ENCODE data around the gene FARS2. TPM values are rescaled to one million over a fixed set of nuclear protein-coding genes. Genes with fewer than 3 reads are reported as not detected.

The FARS2 gene
- polyA plus RNA-seq, 1 donor from 2014 or later = 11.9 TPM

- Histone ChIP-seq H3K9me3 (ENCODE audit: low read length) (no peaks in the 10 kb centered on the region), H3K79me2 (replicated peaks; ENCODE audit: insufficient read depth, low read length) (no peaks in the 10 kb centered on the region), H4K20me1 (ENCODE audit: insufficient read depth) (no peaks in the 10 kb centered on the region), H3K9ac (ENCODE audit: low read length) (no peak overlapping the region), H3K9me2 (ENCODE audit: insufficient read depth, low read length) (no peaks in the 10 kb centered on the region), H3K27me3 (ENCODE audit: insufficient read depth, low read depth, low read length) (no peaks in the 10 kb centered on the region), H2AFZ (ENCODE audit: low read depth, low read length) (no peak overlapping the region), H3K4me2 (ENCODE audit: low read length) (no peak overlapping the region), H3K4me3 (ENCODE audit: low read length) (no peak overlapping the region), H3K27ac (ENCODE audit: low read length) (no peak overlapping the region), H3F3A (ENCODE audit: insufficient read depth, low read length, poor library complexity, severe bottlenecking) (no peaks in the 10 kb centered on the region), H3K36me3 (ENCODE audit: insufficient read depth, low read length) (no peaks in the 10 kb centered on the region)
- TF ChIP-seq CTCF (IDR thresholded peaks at IDR 0.05; ENCODE audit: poor library complexity, severe bottlenecking) = no peak
- TF ChIP-seq MXI1 (conservative IDR thresholded peaks at IDR 0.05; ENCODE audit: poor library complexity, severe bottlenecking) = no peak
- TF ChIP-seq EP300 (conservative IDR thresholded peaks at IDR 0.05; ENCODE audit: poor library complexity, severe bottlenecking) = no peak
- no peak for TF ChIP-seq POLR2AphosphoS5 (IDR thresholded peaks at IDR 0.05)
- TF ChIP-seq TAF1 (IDR thresholded peaks at IDR 0.05; ENCODE audit: low read depth) = no peak
- no peak for TF ChIP-seq SMC3 (conservative IDR thresholded peaks at IDR 0.05; ENCODE audit: poor library complexity)
- no peak for TF ChIP-seq RAD21 (conservative IDR thresholded peaks at IDR 0.05)
- no peak for TF ChIP-seq EZH2 (IDR thresholded peaks at IDR 0.05; ENCODE audit: borderline replicate concordance, insufficient read depth, low read length, poor library complexity, severe bottlenecking)
- TF ChIP-seq REST (IDR thresholded peaks at IDR 0.05; ENCODE audit: borderline replicate concordance) = no peak
These were observed 445.1 kb downstream of the FARS2 start for GRCh38 chr6:5706124-5707033.

GRCh38 chr6:5707281-5708045, 446.1 kb downstream of the FARS2 start:
- Histone ChIP-seq H3K27me3 (ENCODE audit: insufficient read depth, low read depth, low read length) (no peaks in the 10 kb centered on the region), H3K9me2 (ENCODE audit: insufficient read depth, low read length) (no peaks in the 10 kb centered on the region), H4K20me1 (ENCODE audit: insufficient read depth) (no peaks in the 10 kb centered on the region), H3K4me2 (ENCODE audit: low read length) (no peak overlapping the region), H3K36me3 (ENCODE audit: insufficient read depth, low read length) (no peaks in the 10 kb centered on the region), H3F3A (ENCODE audit: insufficient read depth, low read length, poor library complexity, severe bottlenecking) (no peaks in the 10 kb centered on the region), H2AFZ (ENCODE audit: low read depth, low read length) (no peak overlapping the region), H3K79me2 (replicated peaks; ENCODE audit: insufficient read depth, low read length) (no peaks in the 10 kb centered on the region), H3K9me3 (ENCODE audit: low read length) (no peaks in the 10 kb centered on the region), H3K27ac (ENCODE audit: low read length) (no peak overlapping the region), H3K4me3 (ENCODE audit: low read length) (no peak overlapping the region), H3K9ac (ENCODE audit: low read length) (no peak overlapping the region)
- TF ChIP-seq TAF1 (IDR thresholded peaks at IDR 0.05; ENCODE audit: low read depth) (no peak), MXI1 (conservative IDR thresholded peaks at IDR 0.05; ENCODE audit: poor library complexity, severe bottlenecking) (no peak), POLR2AphosphoS5 (IDR thresholded peaks at IDR 0.05) (no peak), SMC3 (conservative IDR thresholded peaks at IDR 0.05; ENCODE audit: poor library complexity) (no peak), EP300 (conservative IDR thresholded peaks at IDR 0.05; ENCODE audit: poor library complexity, severe bottlenecking) (no peak), RAD21 (conservative IDR thresholded peaks at IDR 0.05) (no peak), REST (IDR thresholded peaks at IDR 0.05; ENCODE audit: borderline replicate concordance) (no peak), EZH2 (IDR thresholded peaks at IDR 0.05; ENCODE audit: borderline replicate concordance, insufficient read depth, low read length, poor library complexity, severe bottlenecking) (no peak), CTCF (IDR thresholded peaks at IDR 0.05; ENCODE audit: poor library complexity, severe bottlenecking) (no peak)
